H1 (cell line): ENCODE results near the gene FGF6.

ENCODE experiments used
- BRCA1 ChIP-seq: IDR thresholded peaks from 2 replicates; pipeline ENCODE4 v1.6.1; 2012; ENCODE audit warnings: low read depth, low read length, improper control_type of control experiment
- CHD1 ChIP-seq: IDR thresholded peaks from 2 replicates; pipeline ENCODE4 v1.6.1; 2012; ENCODE audit warnings: low read depth, low read length, improper control_type of control experiment
- EZH2 ChIP-seq: fragments of 200-600 bp; sonication (generic); IDR thresholded peaks from 2 replicates; pipeline ENCODE4 v1.7.1; 2012; ENCODE audit warnings: low read depth, mild to moderate bottlenecking, moderate library complexity, low read length, inconsistent platforms; ENCODE audit not compliant: severe bottlenecking
- FOSL1 ChIP-seq: IDR thresholded peaks from 2 replicates; pipeline ENCODE4 v1.6.1; 2011; ENCODE audit warnings: mild to moderate bottlenecking, low read depth, low read length, moderate library complexity; ENCODE audit not compliant: insufficient read depth
- NRF1 ChIP-seq: IDR thresholded peaks from 2 replicates; pipeline ENCODE4 v1.6.1; 2011; ENCODE audit warnings: mild to moderate bottlenecking, low read depth, low read length, improper control_type of control experiment
- RAD21 ChIP-seq, 2 experiments: IDR thresholded peaks in 1 of 2; conservative IDR thresholded peaks in 1 of 2; 2 replicates each; pipeline ENCODE4 v1.6.1; 2011; ENCODE audit warnings: low read depth in 2 of 2, low read length in 2 of 2, improper control_type of control experiment in 1 of 2, inconsistent platforms in 1 of 2, mild to moderate bottlenecking in 1 of 2, moderate library complexity in 1 of 2
- RXRA ChIP-seq: IDR thresholded peaks from 2 replicates; pipeline ENCODE4 v1.6.1; 2011; ENCODE audit warnings: low read depth, mild to moderate bottlenecking, low read length, moderate library complexity; ENCODE audit not compliant: insufficient read depth
- SP1 ChIP-seq: IDR thresholded peaks from 2 replicates; pipeline ENCODE4 v1.6.1; 2011; ENCODE audit warnings: low read depth, low read length
- TCF12 ChIP-seq: IDR thresholded peaks from 2 replicates; pipeline ENCODE4 v1.6.1; 2011; ENCODE audit warnings: low read depth, mild to moderate bottlenecking, low read length
- TF ChIP-seq, protein P1 (sequence below), 3 experiments: IDR thresholded peaks; 1 replicate in 2 of 3; 2 replicates in 1 of 3; pipeline versions ENCODE4 v1.5.1 to v1.6.1; 2011; ENCODE audit warnings: low read length in 3 of 3, mild to moderate bottlenecking in 3 of 3, inconsistent platforms in 2 of 3, low read depth in 1 of 3, moderate library complexity in 1 of 3; ENCODE audit not compliant: insufficient read depth in 1 of 3; ENCODE audit errors: control extremely low read depth in 1 of 3

DNA sequence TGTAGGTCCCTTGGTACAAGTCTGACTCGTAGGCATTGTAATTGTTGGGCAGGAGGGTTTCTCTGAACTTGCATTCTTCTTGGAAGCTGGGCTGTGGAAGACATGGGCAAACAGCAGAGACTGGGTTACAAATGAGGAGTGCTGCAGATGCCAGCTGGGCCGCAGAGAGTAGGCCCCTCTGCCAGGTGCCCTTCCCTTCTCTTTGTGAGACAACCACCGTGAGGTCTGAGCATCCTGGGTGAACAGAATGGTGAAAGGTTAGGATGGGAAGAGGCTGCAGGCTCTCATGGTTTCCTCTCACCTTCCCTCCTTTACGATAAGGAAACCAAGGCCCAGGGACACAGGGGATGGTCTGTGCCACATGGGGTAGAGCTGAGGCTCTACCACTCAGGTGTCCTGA, 11.3 kb downstream of the FGF6 start:
- TF ChIP-seq CHD1 (no peak), RXRA (no peak), NRF1 (no peak), TCF12 (no peak), SP1 (no peak), FOSL1 (no peak), EZH2 (no peak), RAD21 (IDR thresholded peaks at IDR 0.05 in 1 of 2, conservative IDR thresholded peaks at IDR 0.05 in 1 of 2; ENCODE audit: low read depth in 2 of 2, low read length in 2 of 2) (no peak), BRCA1 (no peak)
- TF ChIP-seq, protein P1, sequence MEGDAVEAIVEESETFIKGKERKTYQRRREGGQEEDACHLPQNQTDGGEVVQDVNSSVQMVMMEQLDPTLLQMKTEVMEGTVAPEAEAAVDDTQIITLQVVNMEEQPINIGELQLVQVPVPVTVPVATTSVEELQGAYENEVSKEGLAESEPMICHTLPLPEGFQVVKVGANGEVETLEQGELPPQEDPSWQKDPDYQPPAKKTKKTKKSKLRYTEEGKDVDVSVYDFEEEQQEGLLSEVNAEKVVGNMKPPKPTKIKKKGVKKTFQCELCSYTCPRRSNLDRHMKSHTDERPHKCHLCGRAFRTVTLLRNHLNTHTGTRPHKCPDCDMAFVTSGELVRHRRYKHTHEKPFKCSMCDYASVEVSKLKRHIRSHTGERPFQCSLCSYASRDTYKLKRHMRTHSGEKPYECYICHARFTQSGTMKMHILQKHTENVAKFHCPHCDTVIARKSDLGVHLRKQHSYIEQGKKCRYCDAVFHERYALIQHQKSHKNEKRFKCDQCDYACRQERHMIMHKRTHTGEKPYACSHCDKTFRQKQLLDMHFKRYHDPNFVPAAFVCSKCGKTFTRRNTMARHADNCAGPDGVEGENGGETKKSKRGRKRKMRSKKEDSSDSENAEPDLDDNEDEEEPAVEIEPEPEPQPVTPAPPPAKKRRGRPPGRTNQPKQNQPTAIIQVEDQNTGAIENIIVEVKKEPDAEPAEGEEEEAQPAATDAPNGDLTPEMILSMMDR (IDR thresholded peaks at IDR 0.05; ENCODE audit: control extremely low read depth in 1 of 3, insufficient read depth in 1 of 3, low read depth in 1 of 3, low read length in 3 of 3), result no peak
